GM12865 (cell line): ENCODE measurements around the gene BTBD16.

Experiments
- DNase-seq: peaks from one replicate; pipeline ENCODE4 v3.0.0; 2010; ENCODE audit warnings: low read depth
- H3K4me3 ChIP-seq: 2 replicates; pipeline ENCODE4 v1.5.1; 2011; ENCODE audit warnings: mild to moderate bottlenecking, low read depth, low read length, control low read depth
- CTCF ChIP-seq: IDR thresholded peaks from 2 replicates; pipeline ENCODE4 v1.5.1; 2011; ENCODE audit warnings: low read length, control low read depth, low read depth, inconsistent platforms; ENCODE audit not compliant: insufficient read depth; ENCODE audit errors: missing control alignments

BTBD16 gene

GRCh38 chr10:122387572-122387971, 116.5 kb downstream of the BTBD16 start:
- H3K4me3 ChIP-seq, result no peak overlapping the region
- TF ChIP-seq CTCF, result no peak
- no peak for DNase-seq
